HG03565 (cell line): ENCODE measurements around the gene EHBP1.
A peak's percentile ranks its signal among the peaks of the same experiment; 100 is the strongest.

Source experiments
- ATAC-seq: cut with Tn5 transposase; IDR thresholded peaks from one replicate; pipeline ENCODE4 v1.9.1; 2021; ENCODE audit warnings: mild to moderate bottlenecking, moderate library complexity; ENCODE audit not compliant: unreplicated experiment

The EHBP1 gene

GRCh38 chr2:62774555-62775366 is 69.2 kb downstream of the EHBP1 start:
- peak; percentile 40 for ATAC-seq

- ATAC-seq, result no peak
These were observed 69.8 kb downstream of the EHBP1 start for GRCh38 chr2:62775367-62775668.

- no peak for ATAC-seq
These were observed 78.2 kb downstream of the EHBP1 start for GRCh38 chr2:62783679-62784078.

- no peak for ATAC-seq
These were observed 78.8 kb downstream of the EHBP1 start for GRCh38 chr2:62784341-62784740.

- ATAC-seq, result peak; percentile 62
These were observed 79.7 kb downstream of the EHBP1 start for GRCh38 chr2:62785216-62785615.

- ATAC-seq, result no peak
These were observed 80.5 kb downstream of the EHBP1 start for GRCh38 chr2:62785810-62786597.

- peak; percentile 56 for ATAC-seq
These were observed 81.9 kb downstream of the EHBP1 start for GRCh38 chr2:62787386-62787785.

GRCh38 chr2:62789518-62789917 is 84.0 kb downstream of the EHBP1 start:
- ATAC-seq, result no peak

- no peak for ATAC-seq
These were observed 84.4 kb downstream of the EHBP1 start for GRCh38 chr2:62789918-62790317.

GRCh38 chr2:62792408-62792807 is 86.9 kb downstream of the EHBP1 start:
- no peak for ATAC-seq

GRCh38 chr2:62793213-62793612 is 87.7 kb downstream of the EHBP1 start:
- no peak for ATAC-seq

- ATAC-seq, result no peak
These were observed 89.3 kb downstream of the EHBP1 start for GRCh38 chr2:62794791-62795190.

GRCh38 chr2:62795341-62795740 is 89.8 kb downstream of the EHBP1 start:
- ATAC-seq, result no peak

GRCh38 chr2:62797107-62797506 is 91.6 kb downstream of the EHBP1 start:
- ATAC-seq, result no peak

- ATAC-seq, result no peak
These were observed 95.1 kb downstream of the EHBP1 start for GRCh38 chr2:62800618-62801017.

- ATAC-seq, result no peak
These were observed 95.6 kb downstream of the EHBP1 start for GRCh38 chr2:62801110-62801509.

- ATAC-seq, result peak; percentile 40
These were observed 96.5 kb downstream of the EHBP1 start for GRCh38 chr2:62801814-62802523.

GRCh38 chr2:62803961-62804360 is 98.4 kb downstream of the EHBP1 start:
- no peak for ATAC-seq

GRCh38 chr2:62806231-62806630 is 100.7 kb downstream of the EHBP1 start:
- ATAC-seq, result no peak

GRCh38 chr2:62808554-62808953 is 103.0 kb downstream of the EHBP1 start:
- no peak for ATAC-seq

GRCh38 chr2:62811086-62811485 is 105.6 kb downstream of the EHBP1 start:
- no peak for ATAC-seq

GRCh38 chr2:62811972-62812371 is 106.5 kb downstream of the EHBP1 start:
- no peak for ATAC-seq
